ENCODE measurements around the gene MRPS34. TPM values are rescaled to one million over a fixed set of nuclear protein-coding genes. Genes with fewer than 3 reads are reported as not detected.
A peak's percentile ranks its signal among the peaks of the same experiment; 100 is the strongest.

Gene MRPS34
- total and polyA plus RNA-seq, 2 experiments from 2014 or later, result 116 to 155 TPM

- H3K79me2 ChIP-seq, result no peaks in the 10 kb centered on the region
- H3K9me3 ChIP-seq (ENCODE audit: low read depth), result no peaks in the 10 kb centered on the region
- H3K27me3 ChIP-seq, result no peaks in the 10 kb centered on the region
- H3K4me1 ChIP-seq (ENCODE audit: insufficient read depth), result no peaks in the 10 kb centered on the region
- no peak overlapping the region for H3K4me3 ChIP-seq
- no peak overlapping the region for H2AFZ ChIP-seq
- H4K20me1 ChIP-seq (ENCODE audit: insufficient read depth, poor library complexity, severe bottlenecking), result peaks cover 3% of the 10 kb centered on the region
- H3K9me2 ChIP-seq (replicated peaks; ENCODE audit: insufficient read depth), result no peaks in the 10 kb centered on the region
- WGBS (ENCODE audit: low lambda C conversion rate, missing lambda C conversion rate), result 96% methylated on average over 14 of the region's 16 CpGs
- no peak overlapping the region for H3K27ac ChIP-seq
- H3K4me2 ChIP-seq, result no peak overlapping the region
- DNase-seq (ENCODE audit: low spot score), result no peak
- H3K36me3 ChIP-seq (replicated peaks; ENCODE audit: insufficient read depth, low read depth), result no peaks in the 10 kb centered on the region
- no peak for TF ChIP-seq CTCF (IDR thresholded peaks at IDR 0.05; ENCODE audit: poor library complexity)
- no peak for TF ChIP-seq EZH2 (IDR thresholded peaks at IDR 0.05; ENCODE audit: borderline replicate concordance)
- TF ChIP-seq EZH2phosphoT487 (IDR thresholded peaks at IDR 0.05; ENCODE audit: low read depth, severe bottlenecking, unreplicated experiment), result no peak
Measured at GRCh38 chr16:1810536-1810935, 37.6 kb upstream of the MRPS34 start.

- Histone ChIP-seq H2AFZ (no peak overlapping the region), H3K27ac (no peak overlapping the region), H3K9me3 (ENCODE audit: low read depth) (no peaks in the 10 kb centered on the region), H3K4me3 (no peak overlapping the region), H3K4me1 (ENCODE audit: insufficient read depth) (no peaks in the 10 kb centered on the region), H3K79me2 (no peaks in the 10 kb centered on the region), H4K20me1 (ENCODE audit: insufficient read depth, poor library complexity, severe bottlenecking) (peaks cover 3% of the 10 kb centered on the region), H3K9me2 (replicated peaks; ENCODE audit: insufficient read depth) (no peaks in the 10 kb centered on the region), H3K36me3 (replicated peaks; ENCODE audit: insufficient read depth, low read depth) (no peaks in the 10 kb centered on the region), H3K4me2 (no peak overlapping the region), H3K27me3 (no peaks in the 10 kb centered on the region)
- no peak for DNase-seq (ENCODE audit: low spot score)
- WGBS (ENCODE audit: low lambda C conversion rate, missing lambda C conversion rate), result 99% methylated on average over 16 of the region's 16 CpGs
- TF ChIP-seq EZH2phosphoT487 (IDR thresholded peaks at IDR 0.05; ENCODE audit: low read depth, severe bottlenecking, unreplicated experiment) (no peak), CTCF (IDR thresholded peaks at IDR 0.05; ENCODE audit: poor library complexity) (no peak)
Measured at GRCh38 chr16:1810106-1810505, 37.2 kb upstream of the MRPS34 start.

- Histone ChIP-seq H3K27me3 (no peaks in the 10 kb centered on the region), H3K4me2 (no peak overlapping the region), H2AFZ (no peak overlapping the region), H3K36me3 (replicated peaks; ENCODE audit: insufficient read depth, low read depth) (no peaks in the 10 kb centered on the region), H3K27ac (no peak overlapping the region), H3K9me3 (ENCODE audit: low read depth) (no peaks in the 10 kb centered on the region), H3K4me3 (no peak overlapping the region), H4K20me1 (ENCODE audit: insufficient read depth, poor library complexity, severe bottlenecking) (peaks cover 3% of the 10 kb centered on the region), H3K9me2 (replicated peaks; ENCODE audit: insufficient read depth) (no peaks in the 10 kb centered on the region), H3K79me2 (no peaks in the 10 kb centered on the region), H3K4me1 (ENCODE audit: insufficient read depth) (no peaks in the 10 kb centered on the region)
- TF ChIP-seq CTCF (IDR thresholded peaks at IDR 0.05; ENCODE audit: poor library complexity) (no peak), EZH2 (IDR thresholded peaks at IDR 0.05; ENCODE audit: borderline replicate concordance) (no peak), EZH2phosphoT487 (IDR thresholded peaks at IDR 0.05; ENCODE audit: low read depth, severe bottlenecking, unreplicated experiment) (no peak)
- WGBS (ENCODE audit: low lambda C conversion rate, missing lambda C conversion rate), result 82% methylated on average over 27 of the region's 28 CpGs
- peak; percentile 8 for DNase-seq (ENCODE audit: low spot score)
Measured at GRCh38 chr16:1809281-1809801, 36.4 kb upstream of the MRPS34 start.

GRCh38 chr16:1808691-1809090 lies 35.8 kb upstream of the MRPS34 start:
- Histone ChIP-seq H3K4me1 (ENCODE audit: insufficient read depth) (no peaks in the 10 kb centered on the region), H3K36me3 (replicated peaks; ENCODE audit: insufficient read depth, low read depth) (no peaks in the 10 kb centered on the region), H3K27ac (no peak overlapping the region), H4K20me1 (ENCODE audit: insufficient read depth, poor library complexity, severe bottlenecking) (peaks cover 3% of the 10 kb centered on the region), H3K9me2 (replicated peaks; ENCODE audit: insufficient read depth) (no peaks in the 10 kb centered on the region), H2AFZ (no peak overlapping the region), H3K79me2 (no peaks in the 10 kb centered on the region), H3K9me3 (ENCODE audit: low read depth) (no peaks in the 10 kb centered on the region), H3K4me2 (no peak overlapping the region), H3K4me3 (no peak overlapping the region), H3K27me3 (no peaks in the 10 kb centered on the region)
- DNase-seq (ENCODE audit: low spot score), result no peak
- TF ChIP-seq CTCF (IDR thresholded peaks at IDR 0.05; ENCODE audit: poor library complexity) (no peak), EZH2phosphoT487 (IDR thresholded peaks at IDR 0.05; ENCODE audit: low read depth, severe bottlenecking, unreplicated experiment) (no peak), EZH2 (IDR thresholded peaks at IDR 0.05; ENCODE audit: borderline replicate concordance) (no peak)
- 83% methylated on average over 18 of the region's 18 CpGs for WGBS (ENCODE audit: low lambda C conversion rate, missing lambda C conversion rate)

Data from hepatocyte (in vitro differentiated cells).